HG02610 (cell line): ENCODE data around the gene STAT3.

Source experiments
- ATAC-seq: cut with Tn5 transposase; IDR thresholded peaks from one replicate; pipeline ENCODE4 v1.9.1; 2021; ENCODE audit warnings: mild to moderate bottlenecking, moderate library complexity; ENCODE audit not compliant: unreplicated experiment

STAT3 gene

DNA sequence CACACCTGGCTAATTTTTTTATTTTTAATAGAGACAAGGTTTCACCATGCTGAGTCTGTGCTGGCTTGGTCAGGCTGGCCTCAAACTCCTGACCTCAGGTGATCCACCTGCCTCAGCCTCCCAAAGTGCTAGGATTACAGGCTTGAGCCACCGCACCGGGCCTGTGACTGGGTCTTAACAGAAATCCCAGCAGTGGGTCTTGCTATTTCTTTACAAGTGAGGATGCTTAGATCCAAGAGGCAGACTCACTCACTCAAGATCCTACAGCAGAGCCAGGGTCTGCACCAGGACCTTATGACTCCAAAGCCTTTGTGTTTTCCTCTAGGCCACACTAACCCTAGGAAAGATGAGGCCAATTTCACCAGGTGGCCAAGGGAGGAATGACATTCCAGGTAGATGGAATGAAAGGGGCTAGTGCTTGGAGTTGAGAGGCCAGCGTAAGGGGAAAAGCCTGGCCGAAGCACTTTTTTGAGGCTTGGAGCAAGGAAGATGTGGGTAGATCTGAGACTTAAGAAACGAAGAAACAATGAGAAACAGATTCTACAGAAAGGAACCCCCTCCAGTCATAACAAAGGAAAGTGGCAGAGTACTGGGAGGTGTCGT, 105.7 kb downstream of the STAT3 start:
- ATAC-seq, result no peak

- no peak for ATAC-seq
These were observed 106.6 kb downstream of the STAT3 start for GRCh38 chr17:42281571-42282096.

GRCh38 chr17:42279776-42280630, 108.2 kb downstream of the STAT3 start:
- ATAC-seq, result no peak

- ATAC-seq, result no peak
These were observed 110.9 kb downstream of the STAT3 start for GRCh38 chr17:42277342-42277712.

DNA sequence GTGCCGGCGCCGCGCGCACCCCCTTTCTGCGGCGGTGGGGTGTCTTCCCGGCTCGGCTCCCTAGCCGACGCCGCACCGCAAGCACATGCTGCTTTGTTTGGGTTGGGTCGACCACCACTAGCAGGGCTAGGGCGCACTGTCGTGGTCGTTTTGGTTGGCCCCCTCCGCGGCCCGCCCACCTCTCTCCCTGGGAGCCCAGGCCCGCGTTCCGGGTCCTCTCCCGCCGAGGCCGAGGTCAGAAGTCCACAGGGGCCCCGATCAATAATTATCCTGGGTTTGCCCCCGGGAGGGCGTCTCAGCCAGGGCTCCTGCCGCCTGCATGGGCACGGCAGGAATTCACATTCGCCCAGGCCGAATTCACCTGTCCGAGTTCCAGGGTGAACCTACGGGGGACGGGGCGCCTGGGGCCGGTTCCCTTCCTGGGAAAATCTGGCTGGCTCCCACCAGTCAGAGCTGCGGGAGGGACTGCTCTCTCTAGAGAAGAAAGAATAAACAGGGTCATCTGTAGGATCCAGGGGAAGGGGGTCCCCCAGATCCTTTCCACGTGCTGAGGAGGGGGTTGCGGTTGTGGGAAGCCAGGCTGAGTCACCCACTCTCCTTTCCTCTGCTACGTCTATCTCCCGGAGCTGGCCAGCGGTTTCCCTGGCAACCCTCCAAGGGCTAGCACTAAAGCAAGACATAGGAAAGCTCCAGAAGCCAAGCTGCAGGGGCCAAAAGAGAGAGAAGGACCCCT, 111.5 kb downstream of the STAT3 start:
- ATAC-seq, result peak; percentile 23

GRCh38 chr17:42276359-42276608, 112.0 kb downstream of the STAT3 start, which contains the start of gene STAT5B:
TSS of gene STAT5B (minus strand) at chr17:42276391. CDS start at chr17:42232127, 44,264 bp downstream.
- peak; percentile 60 for ATAC-seq

- peak; percentile 34 for ATAC-seq
These were observed 112.5 kb downstream of the STAT3 start for GRCh38 chr17:42275527-42276358.

GRCh38 chr17:42274812-42275526, 113.3 kb downstream of the STAT3 start:
- no peak for ATAC-seq

- ATAC-seq, result no peak
These were observed 114.0 kb downstream of the STAT3 start for GRCh38 chr17:42274253-42274542.

DNA sequence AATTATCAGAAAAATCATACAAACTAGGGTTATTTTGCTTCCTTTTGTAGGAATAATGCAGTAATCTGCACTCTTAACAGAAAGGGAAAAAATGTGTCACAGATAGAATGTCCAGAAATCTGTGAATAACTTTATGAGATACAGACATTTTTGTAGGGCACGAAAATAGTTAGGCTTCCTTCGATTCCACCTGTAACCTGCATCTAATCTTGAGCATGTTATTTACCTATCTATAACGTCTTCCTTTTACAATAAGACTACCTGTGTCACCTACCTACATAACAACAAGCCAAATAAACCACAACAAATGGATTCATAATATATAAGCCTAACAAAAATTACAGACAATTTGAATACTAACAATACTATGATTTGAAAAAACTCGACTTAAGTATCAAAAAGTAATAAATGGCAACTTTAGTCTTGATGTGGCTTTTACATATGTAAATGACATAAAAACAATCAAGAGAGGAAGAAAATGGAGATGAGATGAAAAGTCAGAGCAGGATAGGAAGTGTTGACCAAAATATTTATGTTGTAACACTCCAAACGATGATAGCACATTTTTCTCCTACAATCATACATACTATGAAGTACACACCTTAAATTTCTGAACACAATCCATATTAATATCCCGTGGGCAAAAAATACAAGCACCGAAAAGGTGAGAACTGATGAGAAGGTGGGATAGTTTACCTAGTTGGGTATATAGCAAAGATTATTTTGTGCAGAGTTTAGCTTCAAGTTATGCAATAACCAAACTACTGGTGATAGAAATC, 114.6 kb downstream of the STAT3 start:
- ATAC-seq, result no peak

- ATAC-seq, result no peak
These were observed 115.9 kb downstream of the STAT3 start for GRCh38 chr17:42272162-42272907.

GRCh38 chr17:42271779-42272035, 116.5 kb downstream of the STAT3 start:
- ATAC-seq, result no peak

DNA sequence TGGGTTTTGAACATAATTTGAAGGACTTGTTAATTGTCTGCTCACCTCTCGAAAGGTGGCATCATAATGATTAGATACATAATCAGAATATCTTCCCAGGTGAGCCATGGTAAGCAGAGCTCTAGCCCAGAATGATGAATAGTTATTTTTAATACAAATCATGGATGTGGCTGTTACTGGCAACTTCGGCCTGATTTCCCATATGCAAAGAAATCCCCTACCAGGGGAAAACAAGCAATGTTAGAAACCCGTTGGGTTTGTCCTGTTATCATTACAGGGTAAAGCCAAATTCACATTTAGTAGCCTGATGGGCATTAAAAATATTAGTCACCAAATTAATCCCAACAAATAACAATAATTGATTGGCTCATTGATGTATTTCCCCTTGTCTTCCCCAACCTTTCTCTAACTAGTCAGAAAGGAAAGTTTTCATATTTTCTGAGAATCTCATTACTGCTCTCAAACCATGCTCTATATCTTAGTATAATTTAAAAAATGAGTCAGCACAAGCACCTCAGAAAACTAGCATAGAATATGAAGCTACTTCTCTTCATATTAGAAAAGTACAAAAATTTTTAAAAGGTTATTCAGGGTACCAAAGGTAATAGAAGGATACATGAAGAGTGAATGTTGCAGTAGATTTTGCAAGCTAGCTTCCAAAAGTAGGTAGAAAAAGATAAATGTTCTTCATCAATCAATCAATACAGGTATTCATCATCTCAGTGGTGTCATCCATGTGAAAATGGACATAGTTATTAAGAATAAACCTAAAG, 117.0 kb downstream of the STAT3 start:
- no peak for ATAC-seq

DNA sequence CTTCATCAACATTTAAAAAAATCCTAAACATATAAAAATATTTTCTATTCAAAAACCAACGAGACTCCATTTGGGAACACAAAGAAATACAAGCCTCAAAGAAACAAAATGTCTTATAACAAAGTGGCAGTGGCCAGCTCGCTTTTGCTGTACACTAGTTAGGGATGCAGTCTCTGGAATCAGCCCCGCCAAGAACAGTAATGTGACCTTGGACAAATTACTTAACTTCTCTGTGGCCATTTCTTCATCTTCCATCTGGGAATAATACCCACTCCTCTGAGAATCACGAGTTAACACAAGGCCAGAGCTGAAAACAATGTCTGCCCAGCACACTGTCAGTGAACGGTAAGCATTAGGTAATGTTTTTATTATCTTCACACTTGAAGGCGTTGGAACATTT, 117.6 kb downstream of the STAT3 start:
- ATAC-seq, result no peak

DNA sequence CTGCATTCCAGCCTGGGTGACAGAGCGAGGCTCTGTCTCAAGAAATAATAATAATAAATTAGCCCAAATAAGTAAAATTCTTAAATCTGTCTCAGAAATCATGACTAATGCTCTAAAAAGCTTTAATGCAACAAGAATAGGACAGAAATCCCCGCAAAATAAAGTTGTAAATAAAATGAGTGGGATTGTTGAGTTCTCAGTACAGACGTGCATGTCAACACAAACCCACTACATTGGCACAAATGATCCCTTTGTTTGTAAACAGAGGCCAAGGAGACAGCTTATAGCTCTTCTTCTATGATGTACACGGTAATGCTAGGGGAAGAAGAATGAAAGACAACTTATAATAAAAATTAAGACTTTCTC, 118.1 kb downstream of the STAT3 start:
- no peak for ATAC-seq

DNA sequence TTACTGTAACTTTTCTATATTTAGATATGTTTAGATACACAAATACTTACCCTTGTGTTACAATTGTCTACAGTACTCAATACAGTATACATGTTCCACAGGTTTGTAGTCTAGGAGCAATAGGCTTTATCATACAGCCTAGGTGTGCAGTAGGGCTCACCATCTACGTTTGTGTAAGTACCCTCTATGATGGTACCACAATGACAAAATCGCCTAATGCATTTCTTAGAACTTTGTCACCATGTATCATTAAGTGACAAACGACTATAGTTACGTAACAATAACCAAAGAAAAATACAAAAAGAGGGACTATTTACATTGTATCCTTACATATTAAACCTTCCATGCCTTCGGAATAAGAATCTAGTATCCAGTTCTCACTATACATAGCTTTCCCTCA, 120.0 kb downstream of the STAT3 start:
- ATAC-seq, result no peak

GRCh38 chr17:42266918-42267766, 121.1 kb downstream of the STAT3 start:
- ATAC-seq, result no peak

DNA sequence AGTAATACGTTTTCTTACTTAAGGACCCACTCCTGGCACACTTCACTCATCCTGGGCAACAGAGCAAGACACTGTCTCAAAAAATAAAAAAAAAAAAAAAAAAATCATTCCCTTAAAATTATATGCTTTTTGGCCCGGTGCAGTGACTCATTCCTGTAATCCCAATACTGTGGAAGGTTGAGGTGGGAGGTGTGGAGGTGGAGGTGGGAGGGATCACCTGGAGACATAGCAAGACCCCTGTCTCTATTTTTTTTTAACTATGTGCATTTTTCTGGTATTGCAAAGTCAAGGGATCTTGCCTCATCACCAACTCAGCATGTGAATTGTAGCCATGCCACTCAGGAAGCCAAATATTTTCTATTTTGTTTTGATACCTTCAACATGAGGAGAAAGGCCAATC, 121.8 kb downstream of the STAT3 start:
- ATAC-seq, result no peak
